Muscle of leg (tissue), 11 donors: Measurements from ENCODE around the gene SIL1. TPM values are rescaled to one million over a fixed set of nuclear protein-coding genes. Genes with fewer than 3 reads are reported as not detected.
A peak's percentile ranks its signal among the peaks of the same experiment; 100 is the strongest.
"Not testable (repeated sequence)": the region's sequence is repeated elsewhere in the genome, so short reads cannot be mapped to it uniquely, and the experiment has no call there.

ENCODE experiments used
- DNase-seq: peaks from one replicate; pipeline ENCODE4 v3.0.0; 2013
- H3K27ac ChIP-seq: one replicate; pipeline ENCODE4 v1.5.1; 2013; ENCODE audit warnings: mild to moderate bottlenecking, low read length, control low read depth
- H3K27me3 ChIP-seq: one replicate; pipeline ENCODE4 v1.6.1; 2013; ENCODE audit warnings: low read length; ENCODE audit not compliant: control insufficient read depth, insufficient read depth
- H3K36me3 ChIP-seq: one replicate; pipeline ENCODE4 v1.6.1; 2013; ENCODE audit warnings: low read length; ENCODE audit not compliant: control insufficient read depth, insufficient read depth
- H3K4me1 ChIP-seq: one replicate; pipeline ENCODE4 v1.6.1; 2013; ENCODE audit warnings: low read length; ENCODE audit not compliant: control insufficient read depth, insufficient read depth
- H3K4me3 ChIP-seq: one replicate; pipeline ENCODE4 v1.5.1; 2013; ENCODE audit warnings: low read length, control low read depth
- H3K9me3 ChIP-seq: replicated peaks from 2 replicates; pipeline ENCODE4 v1.6.1; 2013; ENCODE audit warnings: low read depth, low read length; ENCODE audit not compliant: control insufficient read depth
- whole genome bisulfite sequencing: methylation state at CpG from one replicate; pipeline ENCODE4 v1.1.5; 2013; ENCODE audit warnings: missing lambda C conversion rate; ENCODE audit not compliant: insufficient coverage; 5-methylcytosine and 5-hydroxymethylcytosine counted together
- polyA plus RNA-seq, 8 donors: library from polyadenylated mRNA; unstranded; fragments of 120-200 nt; gene quantifications; one replicate each; pipeline versions ENCODE4 v1.2.1 to v1.2.3, GENCODE V29; 2013; ENCODE audit warnings: inconsistent platforms in 1 of 8, low replicate concordance in 1 of 8; ENCODE audit not compliant: insufficient read length in 8 of 8, insufficient read depth in 1 of 8
- total RNA-seq: library from RNA; stranded (reverse); fragments of 120-200 nt; gene quantifications from one replicate; pipeline ENCODE4 v1.2.4, GENCODE V29; 2013

Gene SIL1
- total and polyA plus RNA-seq, 9 donors: 20.0 to 34.7 (median 26.4) TPM

GRCh38 chr5:139120521-139120920 is 77.6 kb downstream of the SIL1 start:
- no peak overlapping the region for H3K27ac ChIP-seq
- peaks cover 32% of the 10 kb centered on the region for H3K36me3 ChIP-seq
- H3K4me1 ChIP-seq: peaks cover 15% of the 10 kb centered on the region
- 63% methylated on average over 3 of the region's 4 CpGs for WGBS
- H3K4me3 ChIP-seq: no peak overlapping the region
- no peak for DNase-seq
- no peaks in the 10 kb centered on the region for H3K27me3 ChIP-seq
- no peaks in the 10 kb centered on the region for H3K9me3 ChIP-seq

GRCh38 chr5:139118804-139119203 is 79.4 kb downstream of the SIL1 start:
- Histone ChIP-seq H3K4me3 (no peak overlapping the region), H3K27me3 (no peaks in the 10 kb centered on the region), H3K36me3 (peaks cover 27% of the 10 kb centered on the region), H3K27ac (no peak overlapping the region), H3K9me3 (no peaks in the 10 kb centered on the region), H3K4me1 (peaks cover 18% of the 10 kb centered on the region)
- WGBS: 86% methylated on average over 2 of the region's 2 CpGs
- DNase-seq: no peak

DNA sequence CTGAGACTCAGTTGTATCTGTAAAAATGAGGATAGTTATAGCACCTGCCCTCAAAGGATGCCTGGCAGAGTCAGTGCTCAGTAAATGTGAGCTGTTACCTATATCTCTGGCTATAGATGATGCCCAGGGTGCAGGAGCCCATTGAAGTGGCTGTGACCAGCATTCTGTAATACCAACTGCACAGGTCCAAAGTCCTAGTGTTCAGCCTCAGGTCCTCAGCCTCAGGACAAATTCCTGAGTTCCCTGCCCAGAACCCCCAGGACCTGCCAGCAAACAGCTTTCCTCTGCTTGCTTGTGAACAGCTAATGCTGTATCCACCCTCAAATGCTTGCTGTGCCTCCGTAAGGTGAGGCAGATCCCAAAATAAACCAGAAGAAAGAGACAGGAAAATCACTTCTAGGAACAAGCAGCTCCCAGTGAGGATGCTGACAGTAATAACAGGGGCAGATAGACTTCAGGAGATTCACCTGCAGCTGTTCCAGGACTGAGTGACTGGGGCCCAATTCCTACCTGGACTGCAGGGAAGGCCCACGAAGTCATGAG is 80.8 kb downstream of the SIL1 start:
- no peak for DNase-seq
- WGBS: 18% methylated on average over 1 of the region's 2 CpGs
- no peak overlapping the region for H3K4me3 ChIP-seq
- peaks cover 20% of the 10 kb centered on the region for H3K36me3 ChIP-seq
- no peaks in the 10 kb centered on the region for H3K9me3 ChIP-seq
- H3K27ac ChIP-seq: no peak overlapping the region
- H3K27me3 ChIP-seq: no peaks in the 10 kb centered on the region
- peaks cover 21% of the 10 kb centered on the region for H3K4me1 ChIP-seq

DNA sequence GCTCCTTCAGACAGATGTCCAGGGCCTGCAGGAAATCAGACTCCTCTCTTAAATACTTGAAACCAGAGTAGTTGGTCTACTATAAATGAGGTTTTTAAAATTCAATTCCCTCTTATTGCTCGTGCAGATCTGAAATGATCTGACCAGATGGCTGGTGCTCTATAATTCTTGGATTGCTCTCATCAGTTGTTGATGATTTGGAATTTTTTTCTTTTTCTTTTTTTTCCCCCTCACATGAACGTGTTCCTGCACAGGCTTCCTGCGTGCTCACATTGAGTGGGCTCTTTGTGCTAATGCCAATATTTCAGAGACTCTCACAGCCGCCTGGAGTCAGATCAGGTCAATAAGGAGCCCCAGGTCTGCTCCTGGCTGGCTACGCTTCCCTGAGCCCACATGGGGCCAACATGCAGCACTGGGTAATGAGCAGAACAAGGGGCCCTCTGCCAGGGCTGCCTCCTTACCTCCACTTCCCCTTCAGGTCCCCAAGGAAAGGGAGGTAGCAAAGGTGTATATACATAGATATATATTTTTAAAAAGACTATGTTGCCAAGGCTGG is 82.0 kb downstream of the SIL1 start:
- Histone ChIP-seq H3K4me1 (peaks cover 21% of the 10 kb centered on the region), H3K27me3 (no peaks in the 10 kb centered on the region), H3K27ac (no peak overlapping the region), H3K9me3 (no peaks in the 10 kb centered on the region), H3K4me3 (no peak overlapping the region), H3K36me3 (peaks cover 20% of the 10 kb centered on the region)
- DNase-seq: peak; percentile 65
- WGBS: 35% methylated on average over 4 of the region's 5 CpGs

GRCh38 chr5:139113892-139114291 is 84.3 kb downstream of the SIL1 start:
- no peak for DNase-seq
- H3K27ac ChIP-seq: no peak overlapping the region
- no peaks in the 10 kb centered on the region for H3K9me3 ChIP-seq
- no peak overlapping the region for H3K4me3 ChIP-seq
- WGBS: 61% methylated on average over 2 of the region's 2 CpGs
- peaks cover 25% of the 10 kb centered on the region for H3K4me1 ChIP-seq
- H3K36me3 ChIP-seq: peaks cover 4% of the 10 kb centered on the region
- no peaks in the 10 kb centered on the region for H3K27me3 ChIP-seq

DNA sequence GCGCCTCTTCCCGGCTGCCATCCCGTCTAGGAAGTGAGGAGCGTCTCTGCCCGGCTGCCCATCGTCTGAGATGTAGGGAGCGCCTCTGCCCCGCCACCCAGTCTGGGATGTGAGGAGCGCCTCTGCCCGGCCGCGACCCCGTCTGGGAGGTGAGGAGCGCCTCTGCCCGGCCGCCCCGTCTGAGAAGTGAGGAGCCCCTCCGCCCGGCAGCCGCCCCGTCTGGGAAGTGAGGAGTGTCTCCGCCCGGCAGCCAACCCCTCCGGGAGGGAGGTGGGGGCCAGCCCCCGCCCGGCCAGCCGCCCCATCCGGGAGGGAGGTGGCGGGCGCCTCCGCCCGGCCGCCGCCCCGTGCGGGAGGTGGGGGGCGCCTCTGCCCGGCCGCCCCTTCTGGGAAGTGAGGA is 85.8 kb downstream of the SIL1 start:
- H3K36me3 ChIP-seq, H3K27ac ChIP-seq, DNase-seq, H3K4me3 ChIP-seq, H3K9me3 ChIP-seq, H3K27me3 ChIP-seq: not testable (repeated sequence)
- H3K4me1 ChIP-seq: peaks cover 35% of the 10 kb centered on the region
- 95% methylated on average over 17 of the region's 39 CpGs for WGBS

- Histone ChIP-seq H3K36me3 (no peaks in the 10 kb centered on the region), H3K27ac (no peak overlapping the region), H3K27me3 (no peaks in the 10 kb centered on the region), H3K4me1 (peaks cover 36% of the 10 kb centered on the region), H3K9me3 (no peaks in the 10 kb centered on the region), H3K4me3 (no peak overlapping the region)
- no peak for DNase-seq
Measured at GRCh38 chr5:139110526-139111168, 87.5 kb downstream of the SIL1 start.

DNA sequence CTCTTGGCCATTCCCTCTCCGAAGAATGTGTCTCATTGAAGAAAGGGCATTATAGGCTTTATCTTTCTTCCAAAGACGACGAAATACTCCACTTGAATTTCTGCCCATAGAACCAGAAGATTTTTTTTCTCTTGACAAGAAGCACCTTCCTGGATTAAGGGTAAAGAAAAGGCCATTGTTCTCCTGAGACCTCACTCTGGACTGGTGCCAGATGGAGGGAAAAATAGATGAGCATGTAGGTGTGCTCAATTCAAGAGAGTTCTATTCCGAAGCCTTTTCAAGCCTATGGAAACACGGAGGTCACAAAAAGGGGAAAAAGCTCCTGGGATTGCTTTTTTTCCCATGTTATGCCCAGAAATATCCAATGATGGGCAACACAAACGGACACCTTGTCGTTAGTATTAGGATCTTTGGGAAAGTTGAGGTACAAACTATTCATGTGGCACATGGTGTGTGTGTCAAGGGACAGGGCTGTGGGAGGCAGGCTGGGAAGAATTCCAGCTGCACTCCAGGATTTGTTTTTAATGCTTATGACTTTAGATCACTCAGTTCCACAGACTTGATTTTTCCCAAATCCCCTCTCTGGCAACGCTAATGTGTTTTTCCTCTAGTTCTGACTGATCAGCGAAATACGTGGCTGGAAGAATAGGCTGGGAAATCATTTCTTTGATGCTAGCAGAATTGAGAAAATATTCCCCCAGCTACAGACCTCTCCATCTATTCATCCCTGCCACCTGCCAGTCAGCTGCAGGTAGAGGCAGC is 89.9 kb downstream of the SIL1 start:
- Histone ChIP-seq H3K36me3 (no peaks in the 10 kb centered on the region), H3K27ac (no peak overlapping the region), H3K4me3 (no peak overlapping the region), H3K9me3 (no peaks in the 10 kb centered on the region), H3K4me1 (peaks cover 45% of the 10 kb centered on the region), H3K27me3 (no peaks in the 10 kb centered on the region)
- WGBS: 22% methylated on average over 5 of the region's 10 CpGs
- DNase-seq: peak; percentile 86

DNA sequence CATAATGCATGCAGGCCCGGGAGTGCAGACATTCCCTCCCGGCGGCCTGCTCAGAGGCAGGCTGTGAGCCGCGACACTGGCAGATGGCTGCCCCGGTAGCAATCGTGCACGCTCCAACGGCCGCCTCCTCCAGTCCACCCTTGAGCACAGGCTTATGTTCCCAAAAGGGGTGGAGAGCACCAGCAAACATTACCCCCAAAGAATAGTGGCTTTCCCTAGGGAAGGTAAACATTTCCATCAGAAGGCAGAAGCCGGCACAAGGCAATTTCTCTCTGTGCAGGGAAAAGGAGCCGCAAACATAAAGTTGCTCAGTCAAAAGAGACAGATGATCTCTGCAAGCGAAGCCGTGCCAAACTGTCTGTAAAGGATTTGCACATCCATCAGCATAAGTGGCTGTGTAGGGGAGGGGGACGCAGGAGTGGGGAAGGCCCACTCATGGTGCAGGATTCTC is 92.5 kb downstream of the SIL1 start:
- Histone ChIP-seq H3K9me3 (no peaks in the 10 kb centered on the region), H3K36me3 (no peaks in the 10 kb centered on the region), H3K4me1 (peaks cover 45% of the 10 kb centered on the region), H3K27ac (no peak overlapping the region), H3K27me3 (no peaks in the 10 kb centered on the region), H3K4me3 (no peak overlapping the region)
- DNase-seq: peak; percentile 57
- whole genome bisulfite sequencing: 20% methylated on average over 9 of the region's 15 CpGs

- no CpG with 5 or more reads among the region's 10 CpGs for WGBS
- Histone ChIP-seq H3K9me3 (no peaks in the 10 kb centered on the region), H3K4me3 (no peak overlapping the region), H3K27me3 (no peaks in the 10 kb centered on the region), H3K4me1 (peaks cover 43% of the 10 kb centered on the region), H3K27ac (peak overlapping the region; percentile 54), H3K36me3 (no peaks in the 10 kb centered on the region)
- DNase-seq: peak; percentile 94
Measured at GRCh38 chr5:139104577-139105276, 93.4 kb downstream of the SIL1 start.
